ENCODE results near the gene EMILIN3.

Gene EMILIN3, protein sequence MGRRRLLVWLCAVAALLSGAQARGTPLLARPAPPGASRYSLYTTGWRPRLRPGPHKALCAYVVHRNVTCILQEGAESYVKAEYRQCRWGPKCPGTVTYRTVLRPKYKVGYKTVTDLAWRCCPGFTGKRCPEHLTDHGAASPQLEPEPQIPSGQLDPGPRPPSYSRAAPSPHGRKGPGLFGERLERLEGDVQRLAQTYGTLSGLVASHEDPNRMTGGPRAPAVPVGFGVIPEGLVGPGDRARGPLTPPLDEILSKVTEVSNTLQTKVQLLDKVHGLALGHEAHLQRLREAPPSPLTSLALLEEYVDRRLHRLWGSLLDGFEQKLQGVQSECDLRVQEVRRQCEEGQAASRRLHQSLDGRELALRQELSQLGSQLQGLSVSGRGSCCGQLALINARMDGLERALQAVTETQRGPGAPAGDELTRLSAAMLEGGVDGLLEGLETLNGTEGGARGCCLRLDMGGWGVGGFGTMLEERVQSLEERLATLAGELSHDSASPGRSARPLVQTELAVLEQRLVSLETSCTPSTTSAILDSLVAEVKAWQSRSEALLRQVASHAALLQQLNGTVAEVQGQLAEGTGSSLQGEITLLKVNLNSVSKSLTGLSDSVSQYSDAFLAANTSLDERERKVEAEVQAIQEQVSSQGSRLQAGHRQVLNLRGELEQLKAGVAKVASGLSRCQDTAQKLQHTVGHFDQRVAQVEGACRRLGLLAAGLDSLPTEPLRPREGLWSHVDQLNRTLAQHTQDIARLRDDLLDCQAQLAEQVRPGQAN

GRCh38 chr20:41366546-41367392 is at the start of gene EMILIN3:
Gene EMILIN3, minus strand, starts transcription at chr20:41366818. Its CDS starts 184 bp downstream, at chr20:41366634.
- no peak for DNase-seq

- DNase-seq: no peak
Measured at GRCh38 chr20:41415191-41415590, 48.6 kb upstream of the EMILIN3 start.

- DNase-seq: no peak
Measured at GRCh38 chr20:41413169-41413568, 46.6 kb upstream of the EMILIN3 start.

DNA sequence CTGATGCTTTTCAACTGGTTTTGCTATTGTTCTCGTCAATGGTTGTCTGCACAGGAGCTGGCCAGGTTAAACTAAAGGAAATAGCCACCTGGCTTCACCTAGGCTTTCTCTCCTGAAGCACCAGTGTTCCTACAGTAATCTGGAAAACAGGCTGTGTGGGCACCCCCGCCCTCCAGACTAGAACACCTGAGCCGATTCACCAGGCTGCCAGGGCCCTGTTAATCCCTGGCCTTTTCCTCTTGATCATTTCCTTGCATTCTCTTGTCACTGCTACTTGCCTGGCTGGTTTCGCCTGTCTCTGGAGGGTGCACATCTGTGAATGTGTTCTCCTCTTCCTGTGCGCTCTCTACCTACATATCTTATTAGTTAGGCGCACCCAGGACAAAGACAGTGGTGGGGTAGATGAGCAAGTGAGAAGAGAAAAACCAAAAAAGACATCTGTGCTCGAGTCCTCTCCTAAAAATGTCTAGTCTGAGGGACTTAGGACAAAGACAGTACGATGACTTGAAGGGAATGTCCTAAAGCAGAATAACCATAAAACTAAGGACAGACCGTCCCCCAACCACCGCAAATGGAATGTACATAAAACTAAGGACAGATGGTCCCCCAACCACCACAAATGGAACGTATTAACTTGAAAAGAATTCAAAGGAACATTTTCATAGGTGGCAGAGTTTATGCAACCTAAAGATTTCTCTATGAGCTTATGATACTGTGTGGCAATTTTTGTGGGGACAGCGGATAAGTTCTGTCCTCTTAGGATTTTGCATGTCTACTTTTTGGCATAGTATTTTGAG is 45.9 kb upstream of the EMILIN3 start:
- no peak for DNase-seq

DNA sequence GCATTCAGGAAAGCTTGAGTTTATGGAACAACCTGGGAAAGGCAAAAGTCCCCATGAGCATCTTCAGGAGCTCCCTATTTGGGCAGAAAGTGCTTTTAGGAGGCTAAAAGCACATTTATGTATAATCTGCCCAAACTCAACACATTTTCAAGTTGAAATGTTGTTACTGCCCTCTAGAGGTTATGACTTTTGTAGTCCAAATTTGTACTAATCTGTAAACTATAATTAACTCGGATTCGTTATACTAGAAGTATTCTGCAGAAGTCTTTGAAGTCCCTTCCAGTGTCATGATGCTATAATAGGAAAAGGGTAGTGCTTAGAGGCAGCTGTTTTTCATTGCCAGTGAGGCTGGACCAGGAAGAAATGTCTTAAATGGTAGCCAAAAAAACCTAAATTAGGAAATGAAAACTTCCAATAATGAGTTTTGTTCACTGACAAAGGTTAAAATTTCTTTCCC is 44.8 kb upstream of the EMILIN3 start:
- no peak for DNase-seq

- DNase-seq: peak in 35 of 58 donors; percentile 2 to 68 (median 28)
Measured at GRCh38 chr20:41408986-41409385, 42.4 kb upstream of the EMILIN3 start.

DNA sequence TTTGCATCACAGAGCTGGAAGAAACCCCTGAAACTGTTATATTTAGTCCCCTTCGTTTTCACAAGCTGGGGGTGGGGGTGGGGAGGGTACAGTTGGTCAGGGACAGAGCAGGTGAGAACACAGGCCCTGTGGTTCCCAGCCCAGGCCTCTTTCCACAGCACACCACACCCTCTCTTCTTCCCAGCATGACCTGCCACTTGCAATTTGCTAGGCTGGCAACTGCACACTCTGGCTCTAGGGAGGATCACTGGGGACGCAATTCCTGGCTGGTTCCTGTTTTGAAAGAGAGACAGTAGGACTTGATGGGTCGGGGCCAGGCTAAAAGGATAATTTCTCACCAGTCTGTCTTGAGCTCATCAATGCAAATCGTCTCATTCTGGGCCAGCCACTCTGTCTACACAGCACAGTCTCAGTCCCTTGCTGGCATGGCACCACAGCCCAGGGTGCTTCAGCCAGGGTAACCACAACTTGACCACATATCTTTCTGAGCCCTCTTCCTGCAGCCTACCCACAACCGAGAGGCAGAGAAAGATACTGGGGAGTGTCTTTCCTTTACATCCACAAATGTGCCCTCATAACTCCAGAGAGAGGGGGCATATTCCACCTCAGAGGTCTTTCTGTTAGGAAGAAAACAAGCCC is 41.7 kb upstream of the EMILIN3 start:
- DNase-seq: no peak

- peak in 3 of 58 donors; percentile 10 to 28 (median 13) for DNase-seq
Measured at GRCh38 chr20:41407607-41408006, 41.0 kb upstream of the EMILIN3 start.

- DNase-seq: no peak
Measured at GRCh38 chr20:41406896-41407444, 40.4 kb upstream of the EMILIN3 start.

- no peak for DNase-seq
Measured at GRCh38 chr20:41406353-41406752, 39.7 kb upstream of the EMILIN3 start.

- no peak for DNase-seq
Measured at GRCh38 chr20:41405436-41405835, 38.8 kb upstream of the EMILIN3 start.

GRCh38 chr20:41403604-41404003 is 37.0 kb upstream of the EMILIN3 start:
- no peak for DNase-seq

GRCh38 chr20:41398408-41398807 is 31.8 kb upstream of the EMILIN3 start:
- no peak for DNase-seq

DNA sequence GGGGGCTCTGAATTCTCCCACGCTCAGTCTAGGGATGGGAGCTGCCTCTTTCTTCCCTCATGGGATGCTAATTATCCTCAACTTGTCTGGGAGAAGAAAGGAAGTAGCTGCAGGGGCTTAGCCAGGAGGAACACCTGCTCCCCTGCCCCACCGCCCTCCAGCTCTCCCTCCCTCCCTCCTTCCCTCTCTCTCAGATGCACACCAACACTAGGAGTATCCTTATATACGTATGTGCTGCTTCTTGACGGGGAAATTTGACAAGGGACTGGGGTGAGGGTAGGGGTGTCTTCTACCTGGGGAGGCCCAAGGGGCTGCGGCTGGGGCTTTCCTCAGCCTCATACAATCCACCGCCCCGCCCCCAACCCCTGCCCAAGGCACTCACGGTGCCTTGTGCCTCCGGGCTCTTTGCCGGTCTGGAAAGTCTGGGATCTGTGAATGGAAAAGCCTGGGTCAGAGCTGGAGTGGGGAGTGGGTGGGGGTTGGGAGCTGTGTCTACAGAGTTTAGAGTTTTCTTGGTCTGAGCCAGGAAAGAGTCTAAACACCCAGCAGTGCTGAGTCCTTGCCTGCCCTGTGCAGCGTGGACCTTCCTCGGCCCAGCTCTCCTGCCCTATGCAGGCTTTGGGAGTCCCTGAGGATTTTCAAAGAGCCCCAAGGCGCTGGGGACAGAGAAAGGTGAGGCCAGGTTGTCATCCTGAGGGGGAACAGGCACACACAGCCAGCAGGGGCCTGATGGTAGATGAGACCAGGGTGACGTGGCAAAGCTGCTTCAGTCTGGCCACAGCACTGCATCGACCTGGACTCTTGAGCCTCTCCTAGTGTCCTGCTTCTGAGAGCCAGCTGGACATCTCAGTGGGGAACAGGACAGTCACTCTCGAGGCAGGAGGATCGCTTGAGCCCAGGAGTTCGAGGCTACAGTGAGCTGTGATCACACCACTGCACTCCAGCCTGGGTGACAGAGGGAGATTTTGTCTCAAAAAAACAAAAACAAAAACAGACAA is 29.3 kb upstream of the EMILIN3 start:
- no peak for DNase-seq

DNA sequence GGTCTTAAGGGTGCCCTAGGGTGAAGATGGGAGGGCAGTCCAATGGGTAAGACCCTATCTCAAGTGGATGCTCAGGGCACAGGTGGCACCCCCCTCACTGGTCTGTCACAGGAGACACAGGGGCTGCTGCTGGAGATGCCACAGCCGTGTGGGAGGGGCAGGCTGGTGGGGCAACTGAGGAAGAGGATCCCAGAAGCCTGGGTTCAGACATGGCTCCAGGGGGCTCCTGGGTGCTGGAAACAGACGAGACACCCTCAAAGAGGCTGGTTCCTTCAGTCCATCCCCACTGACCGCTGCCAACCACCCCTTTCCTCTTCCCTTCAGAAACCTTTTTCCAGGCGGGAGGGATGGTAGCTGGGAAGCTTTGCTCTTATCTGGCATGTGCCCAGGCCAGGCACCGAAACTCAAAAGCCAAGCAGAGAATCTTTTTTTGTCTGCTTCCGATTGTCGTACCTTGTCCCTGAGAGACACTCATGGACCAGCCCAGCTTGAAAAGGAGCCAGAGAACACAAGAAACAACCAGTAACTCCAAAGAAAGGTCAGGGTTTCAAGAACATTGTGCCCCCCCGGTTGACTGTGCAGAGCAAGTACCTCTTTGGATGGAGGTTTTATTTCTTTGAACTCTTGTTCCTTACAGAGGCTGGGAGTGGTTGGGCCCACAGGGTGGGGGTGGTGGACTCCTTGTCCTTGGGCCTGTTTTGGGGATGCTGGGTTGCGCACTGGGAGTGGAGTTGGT is 28.5 kb upstream of the EMILIN3 start:
- DNase-seq: peak in 2 of 58 donors; percentile 21 to 36

GRCh38 chr20:41394081-41394480 is 27.5 kb upstream of the EMILIN3 start:
- DNase-seq: no peak

DNA sequence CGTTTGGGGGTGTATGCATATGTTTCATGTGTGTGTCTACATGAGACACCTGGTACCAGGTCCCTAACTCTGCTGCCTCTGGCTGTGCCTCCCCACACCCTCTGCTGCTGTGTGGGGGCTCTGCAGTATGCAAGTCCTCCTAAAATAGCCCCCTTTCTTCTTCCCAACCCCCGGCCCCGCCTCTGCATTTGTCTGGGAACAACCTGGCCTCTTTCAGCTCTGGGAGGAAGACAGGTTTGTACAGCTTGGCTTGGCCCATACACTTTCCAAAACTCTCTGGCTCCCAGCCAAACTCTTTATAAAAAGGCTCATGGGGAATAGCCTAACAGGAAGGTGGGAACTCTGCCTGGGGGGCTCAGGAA is 27.1 kb upstream of the EMILIN3 start:
- peak in 19 of 58 donors; percentile 5 to 79 (median 28) for DNase-seq
